Mucosa of descending colon (tissue), 3 donors: ENCODE data around the gene PTH1R. TPM values are rescaled to one million over a fixed set of nuclear protein-coding genes. Genes with fewer than 3 reads are reported as not detected.

Source experiments
- ATAC-seq: fragments of 200-7000 bp; cut with Tn5 transposase; one replicate; pipeline ENCODE4 v1.9.1; 2020; ENCODE audit warnings: mild to moderate bottlenecking, moderate library complexity
- DNase-seq, 3 donors: peaks; one replicate each; pipeline ENCODE4 v3.0.0-alpha.2; 2020
- H3K36me3 ChIP-seq: fragments of 200-600 bp; one replicate; pipeline ENCODE4 v1.8.0; 2021; ENCODE audit warnings: low read depth, mild to moderate bottlenecking
- H3K4me1 ChIP-seq: fragments of 200-600 bp; one replicate; pipeline ENCODE4 v1.8.0; 2021; ENCODE audit warnings: low read depth, mild to moderate bottlenecking
- H3K4me3 ChIP-seq: fragments of 200-600 bp; one replicate; pipeline ENCODE4 v1.8.0; 2021; ENCODE audit warnings: mild to moderate bottlenecking
- H3K9me3 ChIP-seq: fragments of 200-600 bp; one replicate; pipeline ENCODE4 v1.8.0; 2021; ENCODE audit warnings: mild to moderate bottlenecking
- intact Hi-C, 2 donors: fragments of 100-400 bp; cut with DNase I in 1 of 2; cut with micrococcal nuclease in 1 of 2; formaldehyde crosslinking; loops; one replicate each; pipeline versions ENCODE4 v1.11.0 to v1.11.1; 2022; cut with DNase I, micrococcal nuclease
- long read RNA-seq, 2 donors: library from polyadenylated mRNA; unstranded; transcript quantifications; one replicate each; pipeline ENCODE4 v2.0.0, GENCODE V29; 2019 to 2021
- total RNA-seq, 3 donors: library from RNA; stranded (reverse); fragmentation: NEBNext Ultra II Directional in 2 of 3; extraction: Animal tissue kit (Norgen Biotek cat#: 25700) in 2 of 3; gene quantifications; one replicate each; pipeline versions ENCODE4 v1.2.1 to v1.2.4, GENCODE V29; 2021 to 2023
- TF ChIP-seq, protein P1 (sequence below): fragments of 200-600 bp; IDR thresholded peaks from one replicate; pipeline ENCODE4 v1.8.0; 2022; ENCODE audit warnings: antibody characterized with exemption, mild to moderate bottlenecking
- donor health status: DM: no; HTN: no; CAD: no; lungs with moderate emphysema.
- donor health status: DM: no; HTN: no; CAD: no.
- donor health status: DM: no; HTN: yes; CAD: no.

PTH1R gene
- total RNA-seq: 1 to 10 TPM in 2 of 3 donors, under 1 TPM in 1; 0.87 to 4.6 (median 1.9) TPM
- long read RNA-seq, donor 1, partial matches to known transcripts: 3 of 14 reads
- long read RNA-seq, donor 1, other reads (novel, unspliced or antisense): 7 of 14 reads
- long read RNA-seq, donor 2: 0 reads

DNA sequence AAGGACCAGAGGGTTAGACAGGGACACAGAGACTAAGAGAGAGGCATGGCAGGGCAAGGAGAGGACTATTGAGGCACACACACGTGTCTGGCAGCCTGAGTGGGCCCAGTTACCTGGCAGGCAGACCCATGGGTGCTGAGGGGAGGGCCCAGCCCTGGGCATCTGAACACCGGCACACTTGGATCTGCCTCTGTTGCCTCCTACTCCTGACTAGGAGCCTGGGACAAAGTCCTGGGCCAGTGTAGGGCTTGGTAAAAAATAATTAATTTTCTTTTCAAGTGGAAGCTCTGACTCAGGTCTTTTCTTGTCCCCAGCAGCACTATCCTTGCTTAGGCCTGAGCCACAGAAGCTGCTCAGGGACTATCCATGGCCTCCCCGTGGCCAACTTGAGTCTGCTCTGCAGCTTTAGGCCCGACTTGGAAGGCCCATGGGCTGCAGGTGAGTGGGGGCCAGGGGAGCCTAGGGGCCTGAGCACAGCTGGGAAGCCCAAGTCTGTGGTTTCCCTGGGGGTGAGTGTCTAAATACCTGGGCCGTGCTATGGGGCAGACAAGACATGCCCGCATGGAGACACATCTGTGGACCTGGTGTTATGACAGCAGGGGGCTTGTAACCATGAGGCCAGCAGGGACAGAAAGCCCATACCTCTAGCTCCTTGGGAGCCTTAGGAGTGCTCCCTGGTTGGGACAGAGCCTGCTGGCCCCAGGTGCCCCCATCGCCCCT is at the start of gene PTH1R:
Gene PTH1R, plus strand, starts transcription at position 316 of the 720 bp plus-strand sequence. CDS start 5,839 bp downstream, outside the sequence.
- no peak within 1 kb of the TSS for H3K4me3 ChIP-seq
- H3K4me1 ChIP-seq: peaks cover 1% of the 10 kb centered on the region
- ATAC-seq (no peak), DNase-seq (no peak)
- no peaks in the 10 kb centered on the region for H3K9me3 ChIP-seq
- TF ChIP-seq, protein P1, sequence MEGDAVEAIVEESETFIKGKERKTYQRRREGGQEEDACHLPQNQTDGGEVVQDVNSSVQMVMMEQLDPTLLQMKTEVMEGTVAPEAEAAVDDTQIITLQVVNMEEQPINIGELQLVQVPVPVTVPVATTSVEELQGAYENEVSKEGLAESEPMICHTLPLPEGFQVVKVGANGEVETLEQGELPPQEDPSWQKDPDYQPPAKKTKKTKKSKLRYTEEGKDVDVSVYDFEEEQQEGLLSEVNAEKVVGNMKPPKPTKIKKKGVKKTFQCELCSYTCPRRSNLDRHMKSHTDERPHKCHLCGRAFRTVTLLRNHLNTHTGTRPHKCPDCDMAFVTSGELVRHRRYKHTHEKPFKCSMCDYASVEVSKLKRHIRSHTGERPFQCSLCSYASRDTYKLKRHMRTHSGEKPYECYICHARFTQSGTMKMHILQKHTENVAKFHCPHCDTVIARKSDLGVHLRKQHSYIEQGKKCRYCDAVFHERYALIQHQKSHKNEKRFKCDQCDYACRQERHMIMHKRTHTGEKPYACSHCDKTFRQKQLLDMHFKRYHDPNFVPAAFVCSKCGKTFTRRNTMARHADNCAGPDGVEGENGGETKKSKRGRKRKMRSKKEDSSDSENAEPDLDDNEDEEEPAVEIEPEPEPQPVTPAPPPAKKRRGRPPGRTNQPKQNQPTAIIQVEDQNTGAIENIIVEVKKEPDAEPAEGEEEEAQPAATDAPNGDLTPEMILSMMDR: no peak
- intact Hi-C loops: no loop called here
- no peaks in the 10 kb centered on the region for H3K36me3 ChIP-seq

DNA sequence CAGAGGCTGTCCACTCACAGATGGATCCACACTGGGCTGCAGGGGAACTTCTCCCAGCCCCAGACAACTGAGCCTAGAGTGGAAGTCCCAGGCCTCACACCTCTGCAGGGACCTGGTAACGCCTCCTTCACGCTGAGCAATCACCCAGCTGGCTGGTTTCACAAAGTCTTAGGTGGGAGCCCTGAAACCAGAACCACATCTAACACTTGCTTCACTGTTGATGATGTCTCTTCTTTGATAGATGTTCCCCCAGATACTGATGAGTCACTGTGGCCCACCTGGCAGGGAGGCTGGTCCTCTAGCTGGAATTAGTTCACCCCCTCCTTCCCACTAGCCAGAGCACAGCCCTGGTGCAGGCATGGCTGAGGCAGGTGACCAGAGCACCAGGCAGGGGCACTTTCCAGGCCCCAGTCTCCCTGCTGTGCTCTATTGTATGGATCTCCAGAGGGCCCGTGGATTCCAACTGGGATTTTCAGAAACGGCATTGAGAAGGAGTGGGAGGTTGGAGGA is 47.8 kb upstream of the PTH1R start:
- DNase-seq (no peak), ATAC-seq (no peak)
- Histone ChIP-seq H3K4me1 (no peaks in the 10 kb centered on the region), H3K4me3 (no peak overlapping the region), H3K36me3 (no peaks in the 10 kb centered on the region), H3K9me3 (no peaks in the 10 kb centered on the region)
- intact Hi-C loops: no loop called here
- TF ChIP-seq, protein P1: no peak

DNA sequence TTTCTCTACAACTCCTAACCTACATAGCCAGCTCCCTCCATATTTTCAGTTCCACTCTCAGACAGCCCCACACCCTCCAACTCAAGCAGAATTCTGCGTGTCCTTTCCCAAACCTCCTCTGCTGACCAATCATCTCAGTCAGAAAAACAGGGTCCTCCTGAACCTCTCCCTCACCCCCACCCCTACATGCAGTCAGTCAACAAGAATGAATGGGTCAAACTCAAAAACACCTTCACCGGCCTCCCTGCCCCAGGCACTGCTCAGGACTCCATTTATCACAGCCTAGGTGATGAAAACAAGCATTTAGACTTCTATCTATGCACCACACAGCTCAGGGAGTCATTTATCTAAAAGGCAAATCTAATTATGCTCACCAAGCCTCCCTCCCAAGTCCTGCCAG is 46.7 kb upstream of the PTH1R start:
- TF ChIP-seq, protein P1: no peak
- ATAC-seq: no peak

DNA sequence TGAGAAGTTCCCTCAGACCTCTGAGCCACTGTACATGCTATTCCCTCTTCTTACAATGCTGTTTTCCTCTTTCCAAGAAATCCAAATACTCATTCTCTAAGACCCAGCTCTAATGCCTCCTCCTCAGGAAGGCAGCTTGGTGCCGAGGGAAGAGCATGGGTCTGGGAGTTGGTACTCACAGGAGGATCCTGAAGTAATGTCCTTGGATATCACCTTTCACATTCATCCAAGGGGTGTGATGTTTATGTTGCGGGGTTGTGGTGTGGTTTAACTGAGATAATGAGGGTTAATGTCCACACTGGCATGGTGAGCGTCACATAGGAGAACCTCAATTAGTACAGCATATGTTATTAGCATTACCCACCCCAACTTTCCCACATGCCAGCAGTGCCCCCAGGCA is 46.2 kb upstream of the PTH1R start:
- TF ChIP-seq, protein P1: no peak

More for the DNA sequence above, 46.7 kb upstream of the PTH1R start:
- Histone ChIP-seq H3K4me3 (no peak overlapping the region), H3K9me3 (no peaks in the 10 kb centered on the region), H3K4me1 (no peaks in the 10 kb centered on the region), H3K36me3 (no peaks in the 10 kb centered on the region)
- intact Hi-C loops: no loop called here
- no peak for DNase-seq

DNA sequence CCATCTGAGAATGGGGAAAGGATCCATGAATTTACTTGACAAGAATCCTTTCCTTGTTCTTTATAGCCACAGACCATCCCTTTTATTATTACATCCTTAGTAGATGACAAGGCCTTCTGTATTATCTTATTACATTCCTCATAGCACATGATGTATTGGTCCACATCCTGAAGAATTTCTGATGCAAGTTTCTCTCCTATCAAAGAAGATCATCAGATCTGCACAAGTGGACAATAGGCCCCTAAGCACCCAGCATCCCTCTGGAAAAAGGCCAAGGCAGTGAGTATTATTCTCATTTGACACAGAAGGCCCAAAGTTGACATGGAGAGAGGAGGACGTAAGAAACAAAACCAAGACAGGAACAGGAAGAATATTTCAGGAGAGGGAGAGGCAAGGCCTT is 45.7 kb upstream of the PTH1R start:
- no peak overlapping the region for H3K4me3 ChIP-seq
- H3K4me1 ChIP-seq: no peaks in the 10 kb centered on the region
- intact Hi-C loops: no loop called here
- TF ChIP-seq, protein P1: no peak
- H3K36me3 ChIP-seq: no peaks in the 10 kb centered on the region
- DNase-seq: no peak
- ATAC-seq: no peak
- H3K9me3 ChIP-seq: no peaks in the 10 kb centered on the region

More for the DNA sequence above, 46.2 kb upstream of the PTH1R start:
- Histone ChIP-seq H3K36me3 (no peaks in the 10 kb centered on the region), H3K4me3 (no peak overlapping the region), H3K4me1 (no peaks in the 10 kb centered on the region), H3K9me3 (no peaks in the 10 kb centered on the region)
- no peak for ATAC-seq
- no peak for DNase-seq
- intact Hi-C loops: no loop called here
